ENCODE measurements around the gene HDAC4.

- TF ChIP-seq CTCF (conservative IDR thresholded peaks at IDR 0.05; ENCODE audit: low read length): no peak
- no peak for TF ChIP-seq EZH2phosphoT487 (IDR thresholded peaks at IDR 0.05; ENCODE audit: borderline replicate concordance)
These were observed 207.8 kb downstream of the HDAC4 start for GRCh38 chr2:239192975-239193374.

Measured in Loucy (cell line).